AML-193 (cell line): ENCODE data around the gene C7orf57.
"Not testable (repeated sequence)": the region's sequence is repeated elsewhere in the genome, so short reads cannot be mapped to it uniquely, and the experiment has no call there.

Source experiments
- DNase-seq, 2 experiments: peaks; one replicate each; lab custom pipeline; 2025; lab: John Stamatoyannopoulos, UW

Gene C7orf57

DNA sequence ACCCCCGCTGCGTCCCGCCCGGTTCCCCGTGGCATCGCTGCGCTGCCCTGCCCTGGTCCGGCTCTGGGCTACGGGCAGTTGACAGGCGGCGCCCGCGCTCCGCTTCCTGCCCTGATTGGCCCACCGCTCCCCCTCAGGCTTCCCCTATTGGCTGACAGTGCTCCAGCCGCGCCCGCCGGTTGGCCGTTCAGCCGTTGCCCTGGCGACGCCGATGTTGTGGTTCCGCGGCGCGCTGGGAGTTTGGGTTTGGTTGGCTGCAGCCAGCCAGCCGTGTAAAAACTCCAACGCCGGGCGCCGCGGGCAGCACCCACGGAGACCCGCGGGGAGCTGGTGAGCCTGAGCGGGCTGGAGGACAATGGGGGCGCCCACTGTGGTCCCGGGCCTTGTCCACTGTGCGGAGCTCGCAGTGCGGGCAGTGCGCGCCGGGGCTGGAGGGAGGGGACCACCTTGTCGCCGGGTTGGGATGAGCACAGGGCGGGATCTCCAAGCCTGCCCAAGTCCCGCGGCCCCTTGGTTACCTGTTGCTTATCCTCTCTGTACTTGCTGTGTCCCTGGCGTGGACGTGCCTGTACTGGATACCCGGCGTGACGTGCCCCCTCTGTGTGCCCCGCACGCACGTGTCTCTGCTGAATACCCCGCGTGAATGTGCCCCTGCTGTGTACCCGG, at the start of gene C7orf57:
TSS of gene C7orf57 (plus strand) at position 243 of the 666 bp plus-strand sequence. CDS start 766 bp downstream, outside the sequence.
- DNase-seq, result no peak

DNA sequence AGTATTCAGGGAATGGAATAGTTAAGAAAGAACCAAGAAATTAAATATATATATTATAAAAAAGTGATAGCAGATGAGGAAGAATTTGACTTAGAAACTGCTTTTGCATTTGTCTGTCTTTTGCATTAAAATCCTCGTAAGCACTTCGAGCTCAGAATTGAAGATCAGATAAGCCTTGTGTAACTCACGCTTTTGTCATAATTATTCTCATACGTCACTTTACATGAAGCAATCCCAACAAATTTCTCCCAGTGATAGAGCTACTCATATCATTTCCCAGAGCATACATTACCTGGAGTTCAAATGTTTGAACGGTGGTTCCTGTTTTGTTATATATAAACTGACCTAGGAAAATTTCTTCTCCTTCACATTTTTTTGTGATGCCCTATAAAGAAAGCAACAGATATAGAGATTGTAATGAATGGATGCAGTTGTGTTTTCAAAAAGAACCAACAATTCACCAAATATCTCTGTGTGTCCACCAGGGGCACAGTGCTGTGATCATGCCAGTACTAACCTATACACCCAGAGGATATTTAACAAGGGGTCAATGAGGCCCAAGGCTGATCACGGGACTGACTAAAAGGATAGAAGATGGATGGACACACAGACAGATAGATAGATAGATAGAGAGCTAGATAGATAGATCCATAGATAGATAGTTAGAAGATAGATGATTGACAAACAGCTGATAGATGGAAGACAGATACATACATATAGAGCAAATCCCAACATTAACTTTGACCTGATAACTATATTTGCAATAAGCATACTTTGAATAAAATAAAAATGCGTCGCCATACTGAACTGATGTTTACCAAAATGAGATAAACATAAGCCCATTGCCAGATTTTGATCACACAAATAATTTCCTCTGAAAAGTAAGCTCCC, 46.6 kb upstream of the C7orf57 start:
- peak; percentile 25 to 42 for DNase-seq

DNA sequence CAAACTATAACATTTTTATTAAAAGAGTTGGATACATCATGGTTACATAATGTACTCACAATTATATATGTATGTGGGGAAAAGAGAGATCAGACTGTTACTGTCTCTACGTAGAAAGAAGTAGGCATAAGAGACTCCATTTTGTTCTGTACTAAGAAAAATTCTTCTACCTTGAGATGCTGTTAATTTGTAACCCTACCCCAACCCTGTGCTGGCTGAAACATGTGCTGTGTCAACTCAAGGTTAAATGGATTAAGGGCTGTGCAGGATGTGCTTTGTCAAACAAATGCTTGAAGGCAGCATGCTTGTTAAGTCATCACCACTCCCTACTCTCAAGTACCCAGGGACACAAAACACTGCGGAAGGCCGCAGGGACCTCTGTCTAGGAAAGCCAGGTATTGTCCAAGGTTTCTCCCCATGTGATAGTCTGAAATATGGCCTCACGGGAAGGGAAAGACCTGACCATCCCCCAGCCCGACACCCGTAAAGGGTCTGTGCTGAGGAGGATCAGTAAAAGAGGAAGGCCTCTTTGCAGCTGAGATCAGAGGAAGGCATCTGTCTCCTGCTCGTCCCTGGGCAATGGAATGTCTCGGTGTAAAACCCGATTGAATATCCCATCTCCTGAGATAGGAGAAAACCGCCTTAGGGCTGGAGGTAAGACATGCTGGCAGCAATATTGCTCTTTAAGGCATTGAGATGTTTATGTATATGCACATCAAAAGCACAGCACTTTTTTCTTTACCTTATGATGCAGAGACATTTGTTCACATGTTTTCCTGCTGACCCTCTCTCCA, 45.5 kb upstream of the C7orf57 start:
- DNase-seq, result not testable (repeated sequence)

DNA sequence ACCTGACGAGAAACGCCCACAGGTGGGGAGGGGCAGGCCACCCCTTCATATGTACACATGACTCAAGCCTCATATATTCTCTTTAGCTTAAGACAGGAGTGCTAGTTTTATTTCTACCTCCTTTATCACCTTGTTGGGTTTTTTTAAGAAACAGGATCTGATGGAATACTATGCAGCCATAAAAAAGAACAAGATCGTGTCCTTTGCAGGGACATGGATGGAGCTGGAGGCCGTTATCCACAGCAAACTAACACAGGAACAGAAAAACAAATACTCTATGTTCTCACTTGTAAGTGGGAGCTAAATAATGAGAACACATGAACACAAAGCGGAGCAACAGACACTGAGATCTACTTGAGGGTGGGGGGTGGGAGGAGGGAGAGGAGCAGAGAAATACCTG, 44.8 kb upstream of the C7orf57 start:
- no peak for DNase-seq

DNA sequence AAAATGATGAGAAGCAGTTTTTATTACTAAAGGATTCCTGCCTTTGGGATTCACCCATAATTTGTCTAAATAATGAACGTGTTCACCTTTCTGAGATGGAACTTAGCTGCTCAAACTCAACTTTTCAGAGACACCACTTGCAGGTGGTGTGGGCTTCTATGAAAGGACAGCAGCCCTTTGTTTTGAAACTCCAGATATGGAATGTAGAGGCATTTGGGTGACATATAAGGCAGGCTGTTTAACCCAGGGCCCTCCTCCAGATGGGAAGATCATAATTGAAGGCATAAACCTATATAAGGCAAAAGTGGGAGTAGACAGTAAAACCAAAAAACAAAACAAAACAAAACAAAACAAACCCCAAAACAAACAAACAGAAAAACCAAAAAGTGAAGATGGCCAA, 44.1 kb upstream of the C7orf57 start:
- DNase-seq, result no peak

DNA sequence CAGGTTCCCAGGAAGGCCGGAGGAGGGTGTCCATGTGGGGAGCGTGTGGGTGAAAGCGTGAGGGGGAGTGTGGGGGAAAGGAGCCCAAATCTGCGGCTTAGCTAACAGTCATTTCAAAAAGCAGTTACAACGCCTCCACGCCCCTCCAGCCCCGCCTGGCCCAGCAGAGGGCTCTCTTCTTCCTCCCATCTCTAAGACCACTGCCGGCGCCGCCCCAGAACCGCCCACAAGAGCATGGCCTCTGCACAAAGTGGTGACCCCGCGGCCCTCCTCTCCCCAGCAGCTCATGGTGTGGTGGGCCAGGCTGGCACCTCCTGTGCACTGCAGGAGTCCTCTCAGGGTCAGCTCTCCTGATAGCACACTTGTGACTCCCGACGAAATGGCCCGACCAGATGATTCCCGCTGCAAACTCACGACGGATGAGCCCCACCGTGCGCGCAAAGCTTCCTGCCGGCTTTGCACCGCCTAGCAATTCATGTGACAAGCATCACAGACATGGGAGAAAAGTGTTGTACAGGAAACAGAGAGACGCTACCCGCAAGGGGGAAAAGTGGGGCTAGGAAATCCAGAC, 43.5 kb upstream of the C7orf57 start:
- DNase-seq, result peak; percentile 82 to 86

DNA sequence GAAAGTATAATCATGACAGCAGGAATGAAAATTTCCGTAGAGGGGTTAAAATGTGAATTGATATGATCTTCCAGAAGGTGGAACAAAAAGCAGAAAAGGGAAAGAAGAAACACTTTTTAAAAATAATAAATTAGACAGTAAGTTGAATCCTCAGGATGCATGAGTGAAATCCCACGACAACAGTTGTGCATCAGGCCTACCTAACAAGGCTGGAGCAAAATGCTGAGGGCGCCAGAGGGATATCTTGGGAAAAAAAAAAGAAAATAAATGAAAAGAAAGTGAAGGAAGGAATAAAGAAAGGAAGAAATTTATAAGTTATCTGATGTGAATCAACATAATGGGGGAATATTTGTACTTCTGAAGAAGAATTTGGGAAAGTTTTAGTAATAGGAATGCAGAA, 42.9 kb upstream of the C7orf57 start:
- no peak for DNase-seq

DNA sequence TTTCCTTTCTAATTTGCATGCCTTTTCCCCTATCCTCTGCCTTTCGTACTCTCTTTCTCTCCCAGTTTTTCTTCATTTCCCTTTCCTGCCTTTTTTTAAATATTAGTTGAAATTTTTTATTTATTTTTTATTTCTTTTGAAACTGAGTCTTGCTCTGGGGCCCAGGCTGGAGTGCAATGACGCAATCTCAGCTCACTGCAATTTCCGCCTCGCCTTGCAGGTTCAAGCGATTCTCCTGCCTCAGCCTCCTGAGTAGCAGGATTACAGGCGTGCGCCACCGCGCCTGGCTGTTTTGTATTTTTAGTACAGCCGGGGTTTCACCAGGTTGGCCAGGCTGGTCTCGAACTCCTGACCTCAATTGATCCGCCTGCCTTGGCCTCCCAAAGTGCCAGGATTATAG, 35.9 kb upstream of the C7orf57 start:
- no peak for DNase-seq

DNA sequence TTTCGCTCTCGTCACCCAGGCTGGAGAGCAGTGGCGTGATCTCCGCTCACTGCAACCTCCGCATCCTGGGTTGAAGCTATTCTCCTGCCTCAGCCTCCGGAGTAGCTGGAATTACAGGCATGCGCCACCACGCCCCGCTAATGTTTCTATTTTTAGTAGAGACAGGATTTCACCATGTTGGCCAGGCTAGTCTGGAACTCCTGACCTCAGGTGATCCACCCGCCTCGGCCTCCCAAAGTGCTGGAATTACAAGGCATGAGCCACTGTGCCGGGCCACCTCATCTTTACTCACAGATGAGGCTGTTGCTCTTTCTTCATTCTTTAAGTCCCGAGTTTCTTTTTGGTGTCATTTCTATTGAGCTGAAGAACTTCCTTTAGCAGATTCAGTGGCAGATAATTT, 35.2 kb upstream of the C7orf57 start:
- DNase-seq, result not testable (repeated sequence)

DNA sequence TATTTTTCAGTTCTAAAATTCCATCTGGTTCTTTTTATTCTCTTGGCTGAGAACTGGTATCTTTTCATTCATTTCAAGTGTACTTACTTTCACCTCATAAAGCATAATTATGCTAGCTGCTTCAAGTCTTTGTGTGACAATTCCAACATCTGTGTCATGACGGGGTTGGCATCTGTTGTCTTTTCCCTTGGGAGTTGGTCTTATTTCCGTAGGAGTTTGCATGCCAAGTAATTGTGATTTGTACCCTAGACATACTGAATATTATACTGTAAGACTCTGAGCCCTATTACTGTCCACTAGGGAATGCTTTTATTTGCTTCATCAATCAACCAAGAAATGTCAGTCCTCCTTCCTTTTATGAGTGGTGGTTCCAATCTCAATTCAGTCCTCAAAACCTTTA, 31.3 kb upstream of the C7orf57 start:
- no peak for DNase-seq

DNA sequence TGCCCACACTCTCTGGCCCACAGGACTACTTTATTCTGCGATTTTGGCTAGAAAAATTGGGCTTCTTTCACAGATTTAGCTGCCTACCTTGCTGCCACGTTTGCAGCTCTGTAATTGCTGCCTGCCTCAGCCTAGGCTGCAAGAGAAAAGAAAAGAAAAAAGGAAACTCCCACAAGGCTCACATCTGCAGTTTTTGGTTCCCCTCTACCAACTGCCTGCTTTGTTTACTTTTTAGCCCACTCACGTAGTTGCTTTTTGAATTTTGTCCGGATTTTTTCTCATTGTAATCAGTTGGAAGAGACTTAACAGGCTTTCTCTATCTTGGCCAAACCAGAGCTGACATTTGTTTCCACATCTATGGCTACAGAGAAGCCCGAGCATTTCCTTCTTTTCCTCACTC, 30.7 kb upstream of the C7orf57 start:
- DNase-seq, result no peak

DNA sequence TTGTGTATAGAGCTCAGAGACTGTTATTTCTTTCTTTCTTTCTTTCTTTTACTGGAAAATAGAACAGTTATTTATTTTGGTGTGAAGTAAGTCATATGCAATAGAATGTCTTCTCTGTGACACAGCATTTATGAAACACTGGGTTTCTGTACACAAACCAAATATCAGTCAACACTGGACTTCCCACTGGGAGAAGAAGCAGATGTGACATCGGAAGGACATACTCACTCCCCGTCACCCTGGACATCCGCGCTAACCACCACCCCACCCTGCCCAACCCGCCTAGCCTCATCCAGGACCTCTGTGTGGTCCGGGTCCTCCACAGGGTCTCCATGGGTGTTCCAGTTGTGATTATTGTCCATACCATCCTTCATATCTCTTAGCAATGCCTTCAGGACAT, 28.5 kb upstream of the C7orf57 start:
- no peak for DNase-seq

DNA sequence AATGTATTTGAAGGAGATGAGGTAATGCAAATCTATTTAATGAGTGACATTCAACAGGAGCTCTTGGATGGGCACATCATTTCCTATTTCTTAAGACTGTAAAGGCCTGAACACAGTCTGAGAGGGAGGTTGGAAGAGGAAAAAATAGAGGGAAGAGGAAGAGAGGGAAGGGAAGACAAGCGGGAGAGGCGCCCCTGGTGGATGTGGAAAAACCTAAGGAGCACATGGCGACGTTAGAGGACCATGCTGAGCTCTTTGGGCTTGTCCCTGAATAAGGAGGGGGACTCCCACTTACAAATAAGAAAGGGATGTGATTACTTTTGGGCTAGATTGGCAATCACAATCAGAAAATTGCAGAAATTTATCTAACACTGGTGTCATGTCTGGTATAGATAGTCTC, 26.1 kb upstream of the C7orf57 start:
- no peak for DNase-seq

DNA sequence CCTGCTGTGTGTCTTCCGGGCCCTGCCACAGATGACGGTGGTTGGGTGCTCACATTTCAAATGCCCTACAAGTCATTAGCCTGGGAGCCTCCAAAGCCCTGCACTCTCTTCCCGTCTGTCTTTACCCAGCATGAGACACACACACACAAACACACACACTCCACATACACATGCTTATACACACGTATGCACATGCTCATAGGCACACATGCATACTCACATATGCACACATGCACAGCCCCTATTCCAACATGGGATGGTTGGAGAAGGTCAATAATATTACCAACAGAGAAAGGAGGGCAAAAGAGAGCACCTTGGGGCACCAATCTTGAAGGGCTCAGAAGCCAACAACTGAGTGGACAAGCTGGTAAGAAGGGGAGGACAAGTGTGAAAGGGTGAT, 25.4 kb upstream of the C7orf57 start:
- no peak for DNase-seq

DNA sequence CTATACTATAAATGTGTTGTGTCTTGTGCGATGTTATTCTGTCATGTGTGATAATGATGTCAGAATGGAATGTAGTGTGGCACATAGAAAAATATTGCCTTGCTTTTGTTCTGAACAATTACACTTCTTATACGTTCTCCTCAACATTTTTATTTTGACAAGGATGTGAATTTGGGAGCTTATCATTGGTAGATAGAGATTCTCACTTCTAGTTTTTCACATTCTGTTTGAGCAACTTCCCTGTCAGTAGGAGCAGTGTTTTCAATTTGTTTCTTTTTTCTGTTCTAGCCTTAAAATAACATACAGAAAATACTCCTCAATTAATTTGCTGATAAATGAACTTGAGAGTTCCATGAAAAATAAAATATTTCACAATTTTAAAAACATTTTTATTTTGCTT, 24.0 kb upstream of the C7orf57 start:
- DNase-seq, result no peak

DNA sequence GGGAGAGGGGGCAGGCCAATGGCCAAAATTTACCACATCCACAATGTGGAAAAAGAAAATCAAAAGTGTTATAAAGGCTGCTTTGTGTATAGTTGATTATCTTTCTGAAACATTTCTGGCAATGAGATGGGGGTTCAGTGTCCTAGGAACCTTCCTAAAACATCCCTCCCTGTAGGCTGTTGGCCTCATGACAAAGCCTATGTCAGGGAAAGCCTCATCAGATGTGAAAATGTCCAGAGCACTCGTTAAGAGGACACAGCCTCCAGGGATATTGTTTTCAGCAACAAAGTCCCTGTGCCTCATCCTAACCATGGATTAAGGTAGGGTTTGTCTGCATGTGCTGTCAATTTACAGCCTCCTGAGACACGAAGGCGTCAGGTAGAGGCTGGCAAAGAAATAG, 23.4 kb upstream of the C7orf57 start:
- DNase-seq, result no peak

DNA sequence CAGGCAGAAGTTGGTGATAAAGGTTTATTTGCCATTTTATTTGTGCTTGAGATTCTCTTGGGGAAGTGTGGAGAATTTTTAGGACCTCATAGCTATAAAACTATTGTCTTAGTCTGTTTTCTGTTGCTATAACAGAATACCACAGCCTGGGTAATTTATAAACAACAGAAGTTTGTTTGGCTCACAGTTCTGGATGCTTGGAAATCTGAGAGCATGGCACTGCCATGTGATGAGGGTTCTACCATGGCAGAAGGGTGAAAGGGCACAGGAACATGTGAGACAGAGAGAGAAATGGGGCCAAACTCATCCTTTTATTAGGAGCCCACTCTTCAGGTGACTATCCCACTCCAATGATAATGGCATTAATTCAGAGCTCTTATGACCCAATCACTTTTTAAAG, 18.7 kb upstream of the C7orf57 start:
- no peak for DNase-seq

DNA sequence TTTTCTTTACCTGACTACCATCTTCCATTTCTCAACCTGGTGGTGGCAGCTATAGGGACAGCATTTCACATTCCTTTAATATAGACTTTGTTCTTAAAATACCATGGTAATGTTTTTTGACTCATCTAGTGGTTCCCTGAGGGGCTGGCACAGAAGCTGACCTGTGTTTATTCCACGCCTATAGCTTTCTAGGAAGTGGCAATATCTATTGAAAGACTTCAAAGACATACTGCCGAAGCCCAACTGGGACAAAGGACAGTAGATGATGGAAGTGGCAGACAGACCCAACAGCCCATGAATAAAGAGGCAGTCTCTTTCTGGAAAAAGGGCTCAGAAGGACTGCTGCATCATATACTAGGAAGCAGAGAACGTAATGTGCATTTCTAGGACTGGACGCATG, 17.7 kb upstream of the C7orf57 start:
- no peak for DNase-seq

DNA sequence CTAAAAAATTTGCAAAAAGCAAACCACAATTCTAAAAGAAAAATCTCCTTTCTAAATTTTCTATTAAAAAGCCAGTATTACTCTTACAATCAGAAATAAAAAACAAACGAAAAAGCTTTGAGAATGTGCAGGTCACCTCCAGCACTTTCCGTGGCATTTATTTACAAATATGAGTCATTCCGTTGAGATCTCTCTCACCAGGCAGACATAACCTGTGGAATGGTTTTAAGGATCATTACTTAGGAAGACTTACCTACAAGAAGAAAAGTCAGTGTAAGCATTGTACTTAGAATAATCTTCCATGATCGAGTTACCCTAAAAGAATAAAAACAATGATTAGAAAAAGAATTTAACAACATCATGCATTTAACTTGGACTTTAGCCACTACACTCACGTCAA, 9.7 kb upstream of the C7orf57 start:
- no peak for DNase-seq

DNA sequence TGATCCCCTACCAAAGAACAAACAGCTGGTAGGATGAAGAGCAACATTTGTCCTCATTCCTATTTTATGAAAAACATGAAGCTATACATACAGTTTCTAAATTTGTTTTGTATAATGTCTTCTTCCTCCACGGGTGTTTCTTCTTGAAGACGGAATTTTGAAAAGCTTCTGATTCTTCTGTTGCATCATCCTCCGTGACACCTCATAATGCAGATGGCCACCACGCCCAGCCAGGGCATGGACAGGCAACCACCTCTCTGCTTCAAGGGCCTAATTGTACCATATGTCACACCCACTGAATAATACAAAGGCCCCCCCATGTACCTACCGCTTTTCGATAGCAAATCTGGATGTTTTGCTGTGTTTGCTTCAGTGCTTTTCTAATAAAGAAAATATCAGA, 6.4 kb upstream of the C7orf57 start, which contains the start of gene SUN3:
TSS of gene SUN3 (minus strand) at position 170 of the 400 bp plus-strand sequence. CDS start at position 1, 169 bp downstream.
- DNase-seq, result no peak

DNA sequence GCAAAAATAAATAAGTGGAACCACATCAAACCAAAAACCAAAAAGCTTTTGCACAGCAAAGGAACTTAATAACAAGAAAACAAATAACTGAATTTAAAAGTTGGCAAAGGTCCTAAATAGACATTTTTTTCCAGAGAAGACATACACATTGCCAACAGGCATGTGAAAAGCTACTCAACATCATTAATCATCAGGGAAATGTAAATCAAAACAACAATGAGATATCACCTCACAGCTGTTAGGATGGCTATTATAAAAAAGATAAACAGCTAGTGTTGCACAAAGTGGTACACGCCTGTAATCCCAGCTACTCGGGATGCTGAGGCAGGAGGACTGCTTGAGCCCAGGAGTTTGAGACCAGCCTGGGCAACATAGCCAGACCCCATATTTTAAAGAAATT, 4.2 kb upstream of the C7orf57 start:
- DNase-seq, result no peak

DNA sequence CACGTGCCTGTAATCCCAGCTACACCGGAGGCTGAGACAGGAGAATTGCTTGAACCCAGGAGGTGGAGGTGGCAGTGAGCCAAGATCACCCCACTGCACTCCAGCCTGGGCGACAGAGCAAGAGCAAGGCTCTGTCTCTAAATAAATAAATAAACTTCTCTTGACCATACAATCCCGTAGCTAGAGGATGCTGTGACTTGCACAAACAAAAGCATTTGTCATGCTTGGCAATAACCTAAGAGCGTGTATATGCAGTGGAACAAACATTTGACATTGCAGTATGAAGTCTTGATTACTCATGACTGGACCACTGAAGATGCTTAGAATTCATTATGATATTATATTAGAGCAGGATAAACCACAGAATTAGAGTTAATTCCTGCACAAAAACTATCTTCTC, 1.4 kb upstream of the C7orf57 start:
- no peak for DNase-seq
